Femur (tissue), 1 donor: ENCODE results near the gene ENPP7.

Experiments used
- DNase-seq: peaks from one replicate; pipeline ENCODE4 v3.0.0-alpha.2; 2017

Gene ENPP7

DNA sequence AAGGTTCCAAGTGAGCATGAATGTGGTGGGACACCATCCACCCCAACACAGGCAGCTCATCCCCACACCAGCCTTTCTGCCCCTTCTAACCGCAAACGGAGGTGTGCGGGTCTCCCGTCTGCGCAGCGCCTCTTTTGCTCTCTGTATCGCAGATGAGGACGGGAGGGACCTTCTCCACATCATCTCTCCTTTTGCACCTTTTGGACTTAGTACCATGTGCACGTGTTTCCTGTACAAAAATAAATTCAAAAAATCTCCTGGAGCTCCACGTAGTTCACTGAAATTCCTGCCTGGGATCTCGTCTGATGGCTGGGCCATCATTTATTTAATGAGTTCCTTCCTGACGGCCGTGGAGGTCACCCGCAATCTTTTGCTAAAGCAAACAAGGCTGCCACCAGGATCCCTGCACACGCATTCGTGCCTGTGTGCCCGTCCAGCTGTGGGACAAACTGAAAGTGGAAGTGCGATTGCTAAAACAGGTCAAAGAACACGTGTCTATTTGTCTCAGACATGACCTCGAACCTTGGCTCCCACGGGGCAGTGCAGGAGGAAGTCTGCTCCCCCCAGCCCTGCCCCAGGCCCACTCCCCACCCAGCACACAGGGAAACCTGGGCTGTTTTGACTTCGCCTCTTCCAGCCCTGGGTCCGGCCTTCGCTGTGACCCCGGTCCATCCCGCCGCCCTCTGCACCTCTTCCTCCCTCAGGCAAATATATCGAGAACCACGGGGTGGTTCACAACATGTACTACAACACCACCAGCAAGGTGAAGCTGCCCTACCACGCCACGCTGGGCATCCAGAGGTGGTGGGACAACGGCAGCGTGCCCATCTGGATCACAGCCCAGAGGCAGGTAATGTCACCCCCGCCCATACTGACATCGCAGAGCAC lies 2.3 kb downstream of the ENPP7 start:
- no peak for DNase-seq

- DNase-seq: no peak
Observed at GRCh38 chr17:79733692-79734070, 2.9 kb downstream of the ENPP7 start.

DNA sequence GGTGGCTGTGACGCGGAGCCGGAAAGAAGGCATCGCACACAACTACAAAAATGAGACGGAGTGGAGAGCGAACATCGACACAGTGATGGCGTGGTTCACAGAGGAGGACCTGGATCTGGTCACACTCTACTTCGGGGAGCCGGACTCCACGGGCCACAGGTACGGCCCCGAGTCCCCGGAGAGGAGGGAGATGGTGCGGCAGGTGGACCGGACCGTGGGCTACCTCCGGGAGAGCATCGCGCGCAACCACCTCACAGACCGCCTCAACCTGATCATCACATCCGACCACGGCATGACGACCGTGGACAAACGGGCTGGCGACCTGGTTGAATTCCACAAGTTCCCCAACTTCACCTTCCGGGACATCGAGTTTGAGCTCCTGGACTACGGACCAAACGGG lies 4.4 kb downstream of the ENPP7 start:
- no peak for DNase-seq

GRCh38 chr17:79737046-79737921 lies 6.5 kb downstream of the ENPP7 start:
- no peak for DNase-seq

DNA sequence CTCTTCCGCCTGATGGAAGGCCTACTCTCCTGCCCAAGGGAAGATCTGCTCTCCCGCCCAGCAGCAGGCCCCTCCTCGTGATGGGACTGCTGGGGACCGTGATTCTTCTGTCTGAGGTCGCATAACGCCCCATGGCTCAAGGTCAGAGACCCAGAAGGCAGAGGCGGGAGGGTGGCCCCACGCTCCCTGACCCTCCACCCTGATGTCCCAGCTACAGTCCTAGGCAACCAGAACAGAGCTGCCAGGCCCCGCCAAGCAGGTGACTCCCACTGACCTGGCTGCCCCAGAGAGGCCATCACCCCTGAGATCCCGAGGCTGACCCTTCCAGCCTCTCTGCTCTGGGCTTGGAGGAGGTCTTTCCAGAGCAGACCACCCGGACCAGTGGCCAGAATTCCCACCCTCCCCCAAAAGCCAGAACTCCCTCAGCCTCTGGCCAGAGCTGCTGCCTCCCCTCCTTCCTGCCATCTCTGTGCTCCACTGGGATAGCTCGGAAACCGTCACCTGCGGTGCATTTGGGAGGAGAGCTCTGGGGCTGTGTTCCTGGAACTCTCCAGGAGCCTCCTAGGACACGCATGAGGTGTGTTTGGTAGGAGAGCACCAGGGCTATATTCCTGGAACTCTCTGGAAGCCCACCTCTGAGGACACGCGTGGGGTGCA lies 7.3 kb downstream of the ENPP7 start:
- DNase-seq: no peak

GRCh38 chr17:79738643-79739042 lies 7.9 kb downstream of the ENPP7 start:
- no peak for DNase-seq

GRCh38 chr17:79739148-79740062 lies 8.7 kb downstream of the ENPP7 start:
- no peak for DNase-seq

GRCh38 chr17:79740413-79740812 lies 9.7 kb downstream of the ENPP7 start:
- no peak for DNase-seq

GRCh38 chr17:79741401-79741750 lies 10.6 kb downstream of the ENPP7 start:
- DNase-seq: no peak

- peak; percentile 86 for DNase-seq
Observed at GRCh38 chr17:79741751-79742588, 11.2 kb downstream of the ENPP7 start.

DNA sequence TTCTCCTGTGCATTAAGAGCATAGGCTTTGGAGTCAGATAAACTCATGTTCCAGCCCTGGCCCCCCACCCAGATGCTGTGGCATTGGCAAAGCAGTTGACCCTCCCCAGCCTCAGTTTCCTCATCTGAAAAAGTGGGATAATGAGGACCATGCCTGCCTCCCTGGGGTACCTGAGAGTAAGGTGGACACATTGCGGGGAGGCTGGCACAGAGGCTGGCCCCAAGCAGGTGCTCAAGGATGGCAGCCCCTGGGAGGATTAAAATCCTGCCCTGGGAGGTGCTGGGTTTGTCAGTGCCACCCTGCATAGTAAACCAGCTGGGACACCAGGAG lies 11.8 kb downstream of the ENPP7 start:
- no peak for DNase-seq

- DNase-seq: no peak
Observed at GRCh38 chr17:79742951-79743476, 12.3 kb downstream of the ENPP7 start.

DNA sequence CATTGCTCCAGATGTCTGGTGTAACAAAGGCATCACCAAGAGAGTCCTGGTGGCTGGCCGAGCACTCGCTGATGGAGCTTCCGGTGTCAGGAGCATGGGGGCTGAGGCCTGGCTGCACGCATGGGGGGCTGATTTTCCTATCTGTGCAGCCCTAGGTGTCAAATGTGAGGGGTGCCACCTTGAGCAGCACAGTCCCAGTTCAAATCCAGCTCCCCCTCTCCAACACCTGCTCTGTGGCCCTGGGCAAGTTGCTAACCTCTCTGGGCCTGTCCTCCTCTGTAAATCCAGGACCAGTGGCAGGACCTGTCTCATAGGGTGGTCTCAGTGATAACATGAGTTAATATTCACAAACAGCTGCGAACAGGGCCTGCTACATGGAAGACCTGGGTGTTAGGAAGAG lies 12.9 kb downstream of the ENPP7 start:
- no peak for DNase-seq

GRCh38 chr17:79745641-79746105 lies 14.9 kb downstream of the ENPP7 start:
- no peak for DNase-seq

- DNase-seq: no peak
Observed at GRCh38 chr17:79746889-79747507, 16.3 kb downstream of the ENPP7 start.

GRCh38 chr17:79747508-79748294 lies 17.0 kb downstream of the ENPP7 start:
- DNase-seq: no peak

GRCh38 chr17:79748295-79749099 lies 17.8 kb downstream of the ENPP7 start:
- DNase-seq: no peak

DNA sequence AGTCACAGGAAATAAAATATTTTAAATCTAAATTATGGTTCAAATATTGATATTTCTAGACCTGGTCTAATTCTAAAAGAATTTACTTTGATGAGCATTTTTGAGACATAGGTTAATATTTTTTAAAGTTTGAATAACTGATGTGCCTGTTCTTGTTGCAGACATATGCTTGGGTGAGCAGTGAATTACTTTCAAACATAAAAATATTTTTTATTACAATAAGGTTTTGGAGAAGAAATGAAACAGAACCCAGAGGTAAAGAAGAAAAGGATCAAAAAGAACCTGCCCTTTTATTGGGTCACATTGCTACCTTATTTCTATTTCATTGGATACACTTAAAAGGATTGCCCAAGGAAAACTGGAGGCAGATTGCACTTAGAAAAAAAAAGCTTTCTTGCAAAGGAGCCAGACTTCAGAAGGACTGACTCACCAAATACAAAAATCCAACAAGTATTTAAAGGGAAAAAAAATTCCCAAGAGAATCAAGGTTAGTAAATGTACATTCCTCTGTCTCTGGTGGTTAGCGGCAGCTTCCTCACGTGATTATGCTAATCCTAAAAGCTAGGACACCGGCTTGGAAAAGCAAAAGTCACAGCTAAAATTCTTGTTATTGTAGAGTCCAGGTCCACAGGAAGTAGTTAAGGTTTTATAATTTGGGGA lies 18.5 kb downstream of the ENPP7 start:
- DNase-seq: no peak
